ENCODE results near the gene GAMT.

Gene GAMT

DNA sequence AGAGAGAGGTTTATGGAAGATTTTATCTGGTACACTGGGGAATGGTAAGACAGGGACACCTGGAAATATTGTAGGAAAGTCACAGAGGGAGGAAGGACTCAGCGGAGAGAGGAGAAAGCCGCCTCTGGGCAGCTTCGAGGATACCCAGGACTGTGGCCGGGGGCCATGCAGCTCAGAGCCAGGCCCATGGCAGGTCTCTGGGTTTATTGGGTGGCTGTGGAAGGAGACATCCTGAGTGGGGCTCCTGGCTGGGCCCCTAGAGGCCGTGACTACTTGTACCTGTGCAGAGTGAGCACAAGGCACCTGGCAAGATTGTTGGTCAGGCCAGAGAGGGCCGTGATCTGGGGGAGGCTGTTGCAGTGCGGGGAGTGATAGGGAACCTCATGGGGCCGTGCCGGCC, 9.4 kb upstream of the GAMT start:
- peak overlapping the region; percentile 97 for H3K4me3 ChIP-seq (ENCODE audit: low read length, poor library complexity, severe bottlenecking)
- H4K20me1 ChIP-seq (ENCODE audit: insufficient read depth, low read length, poor library complexity, severe bottlenecking), result peaks cover 73% of the 10 kb centered on the region
- TF ChIP-seq EZH2phosphoT487 (IDR thresholded peaks at IDR 0.05; ENCODE audit: borderline replicate concordance), result no peak
- TF ChIP-seq, protein P1, sequence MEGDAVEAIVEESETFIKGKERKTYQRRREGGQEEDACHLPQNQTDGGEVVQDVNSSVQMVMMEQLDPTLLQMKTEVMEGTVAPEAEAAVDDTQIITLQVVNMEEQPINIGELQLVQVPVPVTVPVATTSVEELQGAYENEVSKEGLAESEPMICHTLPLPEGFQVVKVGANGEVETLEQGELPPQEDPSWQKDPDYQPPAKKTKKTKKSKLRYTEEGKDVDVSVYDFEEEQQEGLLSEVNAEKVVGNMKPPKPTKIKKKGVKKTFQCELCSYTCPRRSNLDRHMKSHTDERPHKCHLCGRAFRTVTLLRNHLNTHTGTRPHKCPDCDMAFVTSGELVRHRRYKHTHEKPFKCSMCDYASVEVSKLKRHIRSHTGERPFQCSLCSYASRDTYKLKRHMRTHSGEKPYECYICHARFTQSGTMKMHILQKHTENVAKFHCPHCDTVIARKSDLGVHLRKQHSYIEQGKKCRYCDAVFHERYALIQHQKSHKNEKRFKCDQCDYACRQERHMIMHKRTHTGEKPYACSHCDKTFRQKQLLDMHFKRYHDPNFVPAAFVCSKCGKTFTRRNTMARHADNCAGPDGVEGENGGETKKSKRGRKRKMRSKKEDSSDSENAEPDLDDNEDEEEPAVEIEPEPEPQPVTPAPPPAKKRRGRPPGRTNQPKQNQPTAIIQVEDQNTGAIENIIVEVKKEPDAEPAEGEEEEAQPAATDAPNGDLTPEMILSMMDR (conservative IDR thresholded peaks at IDR 0.05; ENCODE audit: low read length), result no peak
- H3K79me2 ChIP-seq (ENCODE audit: insufficient read depth, low read length), result peaks cover 82% of the 10 kb centered on the region
- peaks cover 6% of the 10 kb centered on the region for H3K27me3 ChIP-seq (ENCODE audit: insufficient read depth, low read length, poor library complexity, severe bottlenecking)
- peaks cover 19% of the 10 kb centered on the region; the same call in 1 of the 2 replicates for H3K36me3 ChIP-seq (ENCODE audit: insufficient read depth, low read length)
- no peaks in the 10 kb centered on the region for H3K9me3 ChIP-seq (ENCODE audit: insufficient read depth, low read depth, low read length)
- no peaks in the 10 kb centered on the region for H3F3A ChIP-seq (ENCODE audit: low read depth)
- H3K4me2 ChIP-seq (ENCODE audit: low read depth, low read length, poor library complexity, severe bottlenecking), result peak overlapping the region; percentile 95
- peaks cover 37% of the 10 kb centered on the region for H3K4me1 ChIP-seq (ENCODE audit: insufficient read depth, low read length, poor library complexity, severe bottlenecking)
- no peak overlapping the region for H2AFZ ChIP-seq (ENCODE audit: low read length)
- peak overlapping the region; percentile 99 for H3K9ac ChIP-seq (ENCODE audit: low read depth, low read length, poor library complexity, severe bottlenecking)
- no peaks in the 10 kb centered on the region for H3K9me2 ChIP-seq (replicated peaks; ENCODE audit: low read depth, low read length)

- Histone ChIP-seq H3K36me3 (ENCODE audit: insufficient read depth, low read length) (peaks cover 19% of the 10 kb centered on the region; the same call in 1 of the 2 replicates), H4K20me1 (ENCODE audit: insufficient read depth, low read length, poor library complexity, severe bottlenecking) (peaks cover 68% of the 10 kb centered on the region), H3K9ac (ENCODE audit: low read depth, low read length, poor library complexity, severe bottlenecking) (peak overlapping the region; percentile 99), H3K4me2 (ENCODE audit: low read depth, low read length, poor library complexity, severe bottlenecking) (peak overlapping the region; percentile 95), H3K79me2 (ENCODE audit: insufficient read depth, low read length) (peaks cover 77% of the 10 kb centered on the region), H3K27me3 (ENCODE audit: insufficient read depth, low read length, poor library complexity, severe bottlenecking) (peaks cover 6% of the 10 kb centered on the region), H3F3A (ENCODE audit: low read depth) (no peaks in the 10 kb centered on the region), H3K9me2 (replicated peaks; ENCODE audit: low read depth, low read length) (no peaks in the 10 kb centered on the region), H3K4me1 (ENCODE audit: insufficient read depth, low read length, poor library complexity, severe bottlenecking) (peaks cover 37% of the 10 kb centered on the region), H3K9me3 (ENCODE audit: insufficient read depth, low read depth, low read length) (no peaks in the 10 kb centered on the region), H2AFZ (ENCODE audit: low read length) (no peak overlapping the region), H3K4me3 (ENCODE audit: low read length, poor library complexity, severe bottlenecking) (peak overlapping the region; percentile 97)
- TF ChIP-seq, protein P1 (conservative IDR thresholded peaks at IDR 0.05; ENCODE audit: low read length), result no peak
- no peak for TF ChIP-seq EZH2phosphoT487 (IDR thresholded peaks at IDR 0.05; ENCODE audit: borderline replicate concordance)
Measured at GRCh38 chr19:1410136-1410786, 8.9 kb upstream of the GAMT start.

DNA sequence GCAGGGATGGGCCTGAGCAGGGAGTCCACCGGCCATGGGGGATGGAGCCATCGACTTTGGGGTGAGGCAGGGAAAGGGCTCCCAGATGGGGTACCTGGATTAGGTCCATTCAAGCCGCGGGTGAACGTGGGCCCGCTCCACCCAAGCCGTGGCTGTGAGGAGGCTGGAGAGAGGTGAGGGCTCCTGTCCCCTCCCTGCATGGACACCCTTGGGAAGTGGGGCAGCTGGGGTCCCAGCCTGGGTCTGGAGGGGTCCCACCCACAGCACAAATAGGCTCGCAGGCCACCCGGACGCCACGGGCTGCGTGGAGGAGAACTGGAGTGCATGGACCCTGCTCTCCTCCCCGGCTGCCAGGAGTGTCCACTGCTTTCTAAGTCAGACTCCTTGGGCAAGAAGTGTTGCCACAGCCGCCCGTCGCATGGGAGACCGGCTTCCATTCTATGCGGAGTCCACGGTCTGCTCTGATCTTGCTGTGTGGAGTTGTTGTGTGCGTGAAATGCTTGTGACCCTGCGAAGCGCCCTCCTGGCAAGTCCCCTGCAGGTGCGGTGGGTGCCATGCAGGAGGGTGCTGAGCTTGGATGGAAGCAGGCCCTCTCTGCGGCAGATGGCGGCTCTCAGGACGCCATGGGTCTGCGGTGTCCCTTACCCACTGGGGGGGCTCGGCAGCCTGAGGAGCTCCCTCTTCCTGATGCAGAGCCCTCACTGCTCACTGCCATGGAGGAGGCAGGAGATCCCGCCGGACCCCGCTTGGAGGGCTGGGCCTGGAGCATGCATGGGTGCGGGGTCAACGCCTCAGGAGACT, 8.1 kb upstream of the GAMT start:
- Histone ChIP-seq H4K20me1 (ENCODE audit: insufficient read depth, low read length, poor library complexity, severe bottlenecking) (peaks cover 62% of the 10 kb centered on the region), H3K4me1 (ENCODE audit: insufficient read depth, low read length, poor library complexity, severe bottlenecking) (peaks cover 37% of the 10 kb centered on the region)

More for the DNA sequence above, 8.1 kb upstream of the GAMT start:
- Histone ChIP-seq H3K9me3 (ENCODE audit: insufficient read depth, low read depth, low read length) (no peaks in the 10 kb centered on the region), H3K4me2 (ENCODE audit: low read depth, low read length, poor library complexity, severe bottlenecking) (peak overlapping the region; percentile 95), H3K36me3 (ENCODE audit: insufficient read depth, low read length) (peaks cover 19% of the 10 kb centered on the region; the same call in 1 of the 2 replicates), H3K4me3 (ENCODE audit: low read length, poor library complexity, severe bottlenecking) (peak overlapping the region; percentile 97), H3K9me2 (replicated peaks; ENCODE audit: low read depth, low read length) (no peaks in the 10 kb centered on the region), H3F3A (ENCODE audit: low read depth) (no peaks in the 10 kb centered on the region), H2AFZ (ENCODE audit: low read length) (no peak overlapping the region), H3K79me2 (ENCODE audit: insufficient read depth, low read length) (peaks cover 69% of the 10 kb centered on the region), H3K9ac (ENCODE audit: low read depth, low read length, poor library complexity, severe bottlenecking) (peak overlapping the region; percentile 99), H3K27me3 (ENCODE audit: insufficient read depth, low read length, poor library complexity, severe bottlenecking) (peaks cover 6% of the 10 kb centered on the region)
- TF ChIP-seq, protein P1 (conservative IDR thresholded peaks at IDR 0.05; ENCODE audit: low read length), result no peak
- TF ChIP-seq EZH2phosphoT487 (IDR thresholded peaks at IDR 0.05; ENCODE audit: borderline replicate concordance), result no peak
